ENCODE results near the gene TOE1.
"Not testable (repeated sequence)": the region's sequence is repeated elsewhere in the genome, so short reads cannot be mapped to it uniquely, and the experiment has no call there.

Gene TOE1

GRCh38 chr1:45339789-45340558 lies at the start of gene TOE1, which contains the start of gene MUTYH:
TOE1 (plus strand) TSS chr1:45340170; CDS start chr1:45340253, 83 bp downstream.
MUTYH (minus strand) TSS chr1:45340440; CDS start chr1:45334505, 5,935 bp downstream.
- DNase-seq, result peak; percentile 91

- not testable (repeated sequence) for DNase-seq
Measured at GRCh38 chr1:45291002-45291401, 49.0 kb upstream of the TOE1 start.

GRCh38 chr1:45291716-45292115 lies 48.3 kb upstream of the TOE1 start:
- DNase-seq, result no peak

GRCh38 chr1:45297666-45298356 lies 42.2 kb upstream of the TOE1 start:
- no peak for DNase-seq

GRCh38 chr1:45299296-45299695 lies 40.7 kb upstream of the TOE1 start:
- DNase-seq, result no peak

- peak; percentile 59 for DNase-seq
Measured at GRCh38 chr1:45299981-45300668, 39.8 kb upstream of the TOE1 start.

GRCh38 chr1:45300669-45300997 lies 39.3 kb upstream of the TOE1 start:
- DNase-seq, result no peak

- no peak for DNase-seq
Measured at GRCh38 chr1:45302505-45303150, 37.3 kb upstream of the TOE1 start.

- peak; percentile 87 for DNase-seq
Measured at GRCh38 chr1:45303520-45304310, 36.3 kb upstream of the TOE1 start.

GRCh38 chr1:45304311-45305081 lies 35.5 kb upstream of the TOE1 start:
- DNase-seq, result no peak

- no peak for DNase-seq
Measured at GRCh38 chr1:45305231-45305630, 34.7 kb upstream of the TOE1 start.

GRCh38 chr1:45306319-45306718 lies 33.7 kb upstream of the TOE1 start:
- no peak for DNase-seq

GRCh38 chr1:45306905-45307304 lies 33.1 kb upstream of the TOE1 start:
- DNase-seq, result no peak

- DNase-seq, result no peak
Measured at GRCh38 chr1:45314266-45314665, 25.7 kb upstream of the TOE1 start.

- no peak for DNase-seq
Measured at GRCh38 chr1:45317166-45317565, 22.8 kb upstream of the TOE1 start.

GRCh38 chr1:45319761-45320160 lies 20.2 kb upstream of the TOE1 start:
- no peak for DNase-seq

GRCh38 chr1:45321444-45321843 lies 18.5 kb upstream of the TOE1 start:
- no peak for DNase-seq

GRCh38 chr1:45322486-45323040 lies 17.4 kb upstream of the TOE1 start:
- no peak for DNase-seq

- DNase-seq, result no peak
Measured at GRCh38 chr1:45325851-45326506, 14.0 kb upstream of the TOE1 start.

Data from NCI-H2081 treated with DMSO at 0.1 percent for 48 hours (cell line).